ENCODE data around the gene KMT5C. TPM values are rescaled to one million over a fixed set of nuclear protein-coding genes. Genes with fewer than 3 reads are reported as not detected.
A peak's percentile ranks its signal among the peaks of the same experiment; 100 is the strongest.

Gene KMT5C
- total and polyA plus RNA-seq, 2 donors (not counting 1 experiment from before 2014, with no cell fraction given): 22.2 to 23.6 TPM

- intact Hi-C loops (cut with micrococcal nuclease): loop anchor here (1.0 kb wide), 1 partner anchor 15 kb away; the partner anchor contains the start of gene KMT5C
- Histone ChIP-seq H3K4me3 (ENCODE audit: control extremely low read depth in 1 of 5, extremely low read depth in 1 of 5, insufficient read depth in 1 of 5, low read depth in 2 of 5, low read length in 4 of 5) (peak overlapping the region; percentile 27 to 51 (median 33)), H4K20me1 (ENCODE audit: control insufficient read depth, insufficient read depth, low read length, poor library complexity, severe bottlenecking) (no peaks in the 10 kb centered on the region), H3K36me3 (replicated peaks in 1 of 2; ENCODE audit: control extremely low read depth in 1 of 2, control insufficient read depth in 1 of 2, extremely low read depth in 1 of 2, insufficient read depth in 2 of 2, low read length in 1 of 2) (no peaks in the 10 kb centered on the region), H3K9me3 (ENCODE audit: control extremely low read depth in 1 of 3, control insufficient read depth in 2 of 3, insufficient read depth in 1 of 3, low read length in 2 of 3) (peaks cover 0 to 18% (median 0%) of the 10 kb centered on the region in 3 donors), H3K27me3 (replicated peaks in 1 of 4; ENCODE audit: control extremely low read depth in 1 of 4, control insufficient read depth in 3 of 4, insufficient read depth in 4 of 4, low read length in 3 of 4) (peaks cover 0 to 60% (median 24%) of the 10 kb centered on the region in 4 experiments), H2AFZ (ENCODE audit: insufficient read depth, low read depth, low read length, poor library complexity, severe bottlenecking) (peak overlapping the region; percentile 73), H3K4me1 (ENCODE audit: control insufficient read depth in 2 of 2, insufficient read depth in 2 of 2, low read length in 2 of 2) (peaks cover 23 to 29% of the 10 kb centered on the region in 2 donors), H3K4me2 (replicated peaks; ENCODE audit: low read depth, low read length, poor library complexity, severe bottlenecking) (peak overlapping the region; percentile 79), H3K9ac (ENCODE audit: low read length) (peak overlapping the region; percentile 45), H3K79me2 (ENCODE audit: control insufficient read depth, insufficient read depth, low read length) (no peaks in the 10 kb centered on the region), H3K27ac (ENCODE audit: low read length in 2 of 2) (no peak overlapping the region)
- Mint-ChIP-seq H3K4me1 (peaks cover 23% of the 10 kb centered on the region), H3K27me3 (peaks cover 44% of the 10 kb centered on the region), H3K4me3 (peak overlapping the region; percentile 82), H3K27ac (no peak overlapping the region), H3K9me3 (ENCODE audit: insufficient read depth) (no peaks in the 10 kb centered on the region)
- TF ChIP-seq CTCF (IDR thresholded peaks at IDR 0.05) (no peak), EZH2 (IDR thresholded peaks at IDR 0.05; ENCODE audit: borderline replicate concordance, insufficient read depth, low read depth, low read length, poor library complexity, severe bottlenecking) (no peak)
- peak; percentile 83 for DNase-seq
- WGBS (ENCODE audit: insufficient coverage): 3% methylated on average over 61 of the region's 72 CpGs
- ChIA-PET POLR2A (no interaction called here), CTCF (interaction anchor here (0.9 kb wide), 1 partner anchor 213 kb away, joined by 4 read pairs; no protein-coding TSS in a partner anchor)
- peak; percentile 89 for ATAC-seq (ENCODE audit: low read depth)
These were observed 14.4 kb downstream of the KMT5C start for GRCh38 chr19:55353803-55354697.

Data from B cell (primary cell).